Measurements from ENCODE around the gene OLFML3. TPM values are rescaled to one million over a fixed set of nuclear protein-coding genes. Genes with fewer than 3 reads are reported as not detected.
"Not testable (repeated sequence)": the region's sequence is repeated elsewhere in the genome, so short reads cannot be mapped to it uniquely, and the experiment has no call there.

Gene OLFML3
- total RNA-seq, 1 experiment from 2014 or later = 771 TPM

DNA sequence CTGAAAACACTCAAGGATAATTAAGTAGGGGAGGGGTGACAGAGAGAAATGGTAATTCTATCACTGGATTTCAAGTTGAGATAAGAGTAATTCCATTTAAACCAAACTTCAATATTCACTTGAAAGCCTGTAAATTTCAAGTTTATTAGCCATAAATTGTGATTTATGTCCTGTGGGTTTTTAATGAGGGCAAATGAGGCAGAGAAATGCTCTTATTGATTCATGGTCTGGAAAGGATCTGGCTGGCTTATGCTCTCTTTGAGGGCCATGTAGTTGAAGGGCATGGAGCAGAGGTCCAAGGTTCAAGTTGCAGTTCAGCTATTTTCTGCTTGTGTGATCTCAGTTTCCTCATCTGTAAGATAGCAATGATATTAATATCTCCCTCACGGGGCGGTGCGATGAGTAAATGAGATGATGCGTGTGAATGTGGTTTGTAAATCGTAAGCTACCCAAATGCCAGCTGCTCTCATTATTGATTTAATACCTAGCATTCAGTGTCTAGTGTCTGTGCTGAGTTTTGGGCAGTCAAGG lies 12.3 kb downstream of the OLFML3 start:
- DNase-seq (ENCODE audit: low read depth) = peak; percentile 50

DNA sequence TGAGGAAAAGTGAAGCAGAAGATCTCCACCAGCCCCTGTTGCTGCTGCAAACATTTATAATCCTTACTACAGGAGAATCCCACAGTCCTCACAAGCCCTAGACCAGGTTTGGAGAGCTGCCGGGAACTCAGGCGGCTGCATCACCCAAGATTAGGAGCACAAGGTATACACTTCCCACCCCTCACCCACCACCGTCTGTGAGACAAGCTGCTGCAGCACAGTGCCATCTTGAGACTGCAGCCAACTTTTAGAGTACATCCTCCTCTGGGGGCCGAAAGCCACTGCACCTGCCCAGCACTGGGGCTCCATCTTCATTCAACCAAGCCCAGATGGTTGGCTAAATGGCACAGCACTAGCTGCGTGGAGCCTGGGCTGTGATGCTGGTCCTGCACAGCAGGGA lies 13.8 kb downstream of the OLFML3 start:
- DNase-seq (ENCODE audit: low read depth) = no peak

DNA sequence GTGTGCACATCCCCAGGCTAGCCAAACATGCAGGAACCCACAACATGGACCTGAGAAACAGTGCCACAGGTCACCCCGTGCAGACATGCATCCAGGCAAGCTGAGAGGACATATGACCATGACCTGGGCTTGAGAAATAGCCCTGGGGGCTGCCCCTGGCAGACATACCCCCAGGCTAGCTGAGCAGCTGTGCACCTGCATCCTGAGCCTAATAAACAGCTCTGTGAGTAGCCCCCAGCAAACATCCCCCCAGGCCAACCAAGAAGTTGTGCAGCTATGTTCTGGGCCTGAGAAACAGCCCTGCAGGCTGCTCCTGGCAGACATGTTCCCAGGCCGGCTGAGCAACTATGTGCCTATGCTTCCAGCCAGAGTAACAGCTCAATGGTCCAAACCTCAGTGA lies 14.5 kb downstream of the OLFML3 start:
- DNase-seq (ENCODE audit: low read depth) = no peak

DNA sequence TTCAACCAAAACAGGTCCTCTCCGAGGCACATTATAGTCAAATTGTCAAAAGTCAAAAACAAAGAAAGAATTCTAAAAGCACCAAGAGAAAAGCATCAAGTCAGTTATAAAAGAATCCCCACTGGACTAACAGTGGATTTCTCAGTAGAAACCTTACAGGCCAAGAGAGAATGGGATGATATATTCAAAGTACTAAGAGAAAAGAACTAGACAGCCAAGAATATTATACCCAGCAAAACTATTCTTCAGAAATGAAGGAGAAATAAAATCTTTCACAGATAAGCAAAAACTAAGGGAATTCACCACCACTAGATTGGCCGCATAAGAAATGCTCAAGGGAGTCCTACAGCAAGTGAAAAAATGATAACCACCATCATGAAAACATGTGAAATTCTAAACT lies 16.1 kb downstream of the OLFML3 start:
- no peak for DNase-seq (ENCODE audit: low read depth)

DNA sequence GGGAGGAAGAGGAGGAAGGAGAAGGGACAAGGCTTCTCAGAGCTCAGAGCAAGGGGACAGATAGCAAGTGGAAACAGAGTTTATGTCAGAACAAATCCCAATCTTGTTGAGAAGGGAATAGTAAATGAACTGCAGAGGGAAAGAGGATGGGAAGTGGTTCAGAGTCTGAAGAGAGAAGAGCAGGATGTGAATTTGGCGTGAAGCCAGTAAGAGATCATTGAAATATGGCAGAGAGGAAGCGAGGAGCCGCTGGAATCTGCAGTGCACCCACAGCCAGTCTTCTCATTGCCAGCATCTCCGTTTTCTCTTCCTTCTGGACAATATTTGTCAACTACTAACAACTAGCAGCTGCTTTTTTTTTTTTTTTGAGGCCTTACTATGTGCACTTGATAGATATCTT lies 19.1 kb downstream of the OLFML3 start:
- DNase-seq (ENCODE audit: low read depth) = no peak

DNA sequence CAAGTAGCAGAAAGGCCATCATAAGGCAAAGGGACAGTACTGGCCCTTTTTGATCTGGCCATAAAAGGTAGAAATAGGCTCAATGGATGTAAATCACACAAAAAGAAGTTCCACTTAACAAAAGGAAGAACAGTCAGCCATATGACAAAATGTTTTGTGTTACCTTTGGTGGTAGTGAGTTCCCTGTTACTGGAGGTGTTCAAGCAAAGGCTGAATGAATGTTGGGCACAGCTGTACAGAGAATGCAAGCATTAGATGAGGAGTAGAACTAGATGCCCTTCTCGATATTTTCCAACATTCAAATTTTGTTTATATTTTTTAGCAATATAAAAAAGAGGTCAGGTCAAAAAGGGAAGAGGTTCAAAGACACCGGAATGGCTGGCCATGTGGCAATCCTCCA lies 20.0 kb downstream of the OLFML3 start:
- no peak for DNase-seq (ENCODE audit: low read depth)

DNA sequence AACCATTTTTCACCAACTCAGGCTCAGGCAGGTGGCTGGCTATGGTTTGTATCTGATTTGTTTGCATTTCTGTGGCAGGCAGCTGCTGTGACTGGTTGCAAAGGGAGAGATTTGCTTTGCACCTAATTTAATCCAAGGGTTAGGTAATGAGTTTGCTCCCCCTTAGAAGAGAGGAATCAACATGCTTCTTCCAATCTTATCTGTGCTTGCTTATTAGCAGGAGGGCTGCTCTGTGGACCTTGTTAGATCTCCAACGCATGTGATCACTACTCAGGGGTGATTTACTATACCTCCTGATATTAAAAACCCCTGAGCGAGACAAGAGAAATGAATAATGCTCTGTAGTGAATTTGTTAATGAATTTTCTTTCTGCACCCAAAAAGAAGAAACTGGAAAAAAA lies 20.5 kb downstream of the OLFML3 start:
- DNase-seq (ENCODE audit: low read depth) = no peak

DNA sequence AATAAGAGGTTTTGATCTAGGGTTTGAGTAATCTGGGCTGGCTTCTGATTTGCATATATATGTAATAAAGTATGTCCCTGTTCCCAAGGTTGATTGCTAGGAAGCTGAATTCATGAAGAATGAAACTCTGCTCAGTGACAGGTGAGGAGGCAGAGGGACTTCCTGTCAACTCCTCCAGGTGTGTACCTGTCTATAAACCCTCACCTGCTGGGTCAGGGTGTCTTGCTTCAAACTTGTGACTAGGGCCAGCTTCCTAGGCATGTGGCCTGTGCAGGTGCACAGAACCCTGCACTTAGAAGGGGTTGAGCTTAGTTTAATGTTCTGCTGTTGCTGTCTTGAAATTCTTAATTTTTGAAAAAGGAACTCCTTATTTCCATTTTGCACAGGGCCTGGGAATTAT lies 21.1 kb downstream of the OLFML3 start:
- DNase-seq (ENCODE audit: low read depth) = no peak

DNA sequence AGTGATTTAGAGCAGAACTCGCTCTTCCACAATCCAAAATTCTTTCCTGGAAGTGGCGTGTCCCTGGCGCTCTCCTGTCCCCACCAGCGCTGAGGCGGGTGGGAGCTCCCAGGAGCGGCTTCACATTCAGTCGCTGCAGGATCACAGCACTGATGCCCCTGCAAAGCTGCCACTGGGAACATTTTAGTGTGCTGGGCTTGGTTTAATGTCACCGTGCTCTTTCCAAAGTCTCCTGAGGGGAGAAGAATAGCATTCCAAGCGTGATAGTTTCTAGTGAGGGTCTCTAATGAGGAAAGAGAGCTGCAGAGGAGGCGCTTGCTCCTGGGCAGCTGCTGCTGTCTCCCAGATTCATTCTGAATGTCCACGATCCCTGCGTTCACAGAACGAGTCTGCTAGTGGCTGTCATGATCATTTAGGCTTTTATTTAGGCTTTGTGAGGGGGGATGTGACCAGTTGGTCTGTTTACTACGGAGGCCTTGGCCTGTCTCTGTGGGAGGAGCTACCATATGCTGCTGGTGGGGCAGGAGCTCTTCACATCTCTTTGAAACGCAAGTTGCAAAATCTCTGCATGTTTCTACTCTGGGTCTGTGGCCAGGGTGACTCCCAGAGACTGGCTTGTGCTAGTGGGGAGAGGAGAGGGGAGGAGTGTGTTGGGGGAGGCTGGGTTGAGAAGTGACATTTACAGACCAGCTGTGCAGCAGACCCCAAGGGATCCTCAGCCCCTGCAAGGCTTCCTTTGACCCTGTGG lies 23.4 kb downstream of the OLFML3 start:
- DNase-seq (ENCODE audit: low read depth) = peak; percentile 49

DNA sequence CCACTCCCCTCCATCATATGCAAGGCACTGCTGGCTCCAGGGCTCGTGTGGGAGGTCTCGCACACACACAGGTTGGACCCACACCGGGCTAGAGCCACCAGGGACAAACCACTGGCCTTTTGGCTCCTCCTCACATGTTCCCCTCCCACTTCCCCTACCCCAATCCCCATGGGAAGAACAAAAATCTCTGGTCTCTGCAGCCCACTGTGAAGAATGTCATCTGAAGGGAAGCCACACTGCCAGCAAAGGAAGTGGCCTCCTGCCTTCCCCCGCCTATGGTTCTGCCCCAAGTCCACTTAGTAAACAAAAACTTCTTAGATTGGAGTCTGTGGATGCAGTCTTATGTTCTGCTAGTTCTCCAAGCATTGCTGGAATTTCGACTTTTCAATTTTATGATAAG lies 24.2 kb downstream of the OLFML3 start:
- DNase-seq (ENCODE audit: low read depth) = no peak

DNA sequence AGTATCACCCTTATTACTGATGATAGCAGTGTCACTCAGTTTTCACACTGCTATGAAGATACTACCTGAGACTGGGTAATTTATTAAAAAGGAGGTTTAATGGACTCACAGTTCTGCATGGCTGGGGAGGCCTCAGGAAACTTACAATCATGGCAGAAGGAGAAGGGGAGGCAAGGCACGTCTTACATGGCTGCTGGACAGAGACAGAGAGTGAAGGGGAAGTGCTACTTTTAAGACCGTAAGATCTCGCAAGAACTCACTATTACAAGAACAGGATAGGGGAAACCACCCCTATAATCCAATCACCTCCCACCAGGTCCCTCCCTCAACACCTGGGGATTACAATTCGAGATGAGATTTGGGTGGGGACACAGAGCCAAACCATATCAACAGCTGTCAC lies 27.6 kb downstream of the OLFML3 start:
- DNase-seq (ENCODE audit: low read depth) = not testable (repeated sequence)

DNA sequence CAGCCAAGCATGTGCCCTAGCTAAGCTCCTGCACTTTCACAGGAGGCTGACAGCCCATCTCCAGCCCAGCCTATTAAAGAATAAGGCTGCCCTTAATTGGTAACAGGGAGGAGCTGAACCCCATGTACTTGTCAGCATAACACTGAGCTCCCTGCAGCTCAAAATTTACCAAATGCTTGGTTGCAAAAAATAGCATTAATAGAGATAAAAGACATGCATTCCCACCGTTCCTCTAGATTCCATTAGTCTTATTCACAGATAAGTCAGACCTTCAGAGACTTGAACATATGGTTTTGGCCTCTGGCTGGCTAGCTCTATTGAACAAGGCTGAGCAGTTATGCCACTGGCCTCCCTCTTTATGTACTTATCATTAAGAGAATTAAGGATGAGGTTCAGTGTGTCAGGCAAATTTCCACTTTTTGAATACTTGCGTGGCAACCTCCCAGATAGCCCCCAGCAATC lies 29.2 kb downstream of the OLFML3 start:
- peak; percentile 27 for DNase-seq (ENCODE audit: low read depth)

DNA sequence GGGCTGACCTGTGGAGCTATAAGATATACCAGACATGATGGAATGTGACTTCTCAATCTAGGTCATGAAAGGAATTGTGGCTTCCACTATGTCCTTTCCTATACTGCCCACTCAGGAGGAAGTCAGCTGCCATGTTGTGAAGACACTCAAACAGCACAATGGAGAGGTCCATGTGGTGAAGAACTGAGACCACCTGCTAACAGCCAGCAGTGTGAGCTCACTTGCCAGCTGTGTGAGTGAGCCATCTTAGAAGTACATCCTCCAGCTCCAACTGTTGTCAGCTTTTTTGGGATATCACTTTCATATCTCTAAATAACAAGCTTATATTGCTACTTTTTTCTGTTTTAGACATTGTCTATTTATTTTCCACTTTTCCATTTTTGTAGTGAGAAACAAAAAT lies 29.7 kb downstream of the OLFML3 start:
- DNase-seq (ENCODE audit: low read depth) = peak; percentile 69

DNA sequence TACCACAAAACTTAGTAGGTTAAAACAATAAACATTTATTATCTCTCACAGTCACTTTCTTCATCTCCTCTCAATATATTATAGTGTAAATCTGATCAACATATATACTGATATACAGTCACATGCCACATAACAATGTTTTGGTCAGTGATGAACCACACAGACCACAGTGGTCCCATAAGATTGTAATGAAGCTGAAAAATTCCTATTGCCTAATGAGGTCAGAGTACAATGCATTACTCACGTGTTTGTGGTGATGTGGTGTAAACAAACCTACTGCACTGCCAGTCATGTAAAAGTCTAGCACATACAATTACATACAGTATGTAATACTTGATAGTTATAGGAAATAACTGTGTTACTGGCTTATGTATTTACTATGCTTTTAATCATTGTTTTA lies 30.1 kb downstream of the OLFML3 start:
- peak; percentile 81 for DNase-seq (ENCODE audit: low read depth)

DNA sequence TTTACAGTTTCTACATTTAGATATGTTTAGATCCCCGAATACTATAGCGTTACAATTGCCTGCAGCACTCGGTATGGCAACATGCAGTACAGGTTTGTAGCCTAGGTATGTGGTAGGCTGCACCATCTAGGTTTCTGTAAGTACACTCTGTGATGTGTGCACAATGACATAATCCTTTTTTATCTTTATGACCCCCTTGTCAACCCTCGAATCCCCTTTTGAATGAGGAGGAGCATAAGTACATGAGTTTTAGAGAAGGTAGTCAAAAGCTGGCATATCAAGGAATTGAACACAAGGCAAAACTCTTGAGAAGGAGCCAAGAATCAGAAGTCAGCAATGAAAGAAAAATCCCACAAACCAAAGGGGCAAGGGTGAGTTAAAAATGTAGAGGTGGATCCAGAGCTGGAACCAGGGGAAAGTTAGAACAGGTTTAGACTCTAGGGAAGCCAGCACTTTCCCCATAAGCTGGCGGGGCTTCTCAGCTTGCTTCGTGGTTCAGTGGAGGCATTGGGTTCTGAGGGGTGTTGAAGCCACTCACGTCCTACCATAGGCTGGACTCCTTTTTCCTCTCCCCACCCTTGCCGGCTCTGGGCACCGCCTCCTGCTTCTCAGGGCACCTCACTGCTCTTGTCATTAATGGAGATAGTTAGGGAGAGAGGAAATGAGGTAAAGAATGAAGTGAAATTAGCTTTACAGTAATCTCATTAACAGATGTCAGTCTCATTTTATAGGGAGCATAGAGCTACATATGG lies 31.3 kb downstream of the OLFML3 start:
- no peak for DNase-seq (ENCODE audit: low read depth)

DNA sequence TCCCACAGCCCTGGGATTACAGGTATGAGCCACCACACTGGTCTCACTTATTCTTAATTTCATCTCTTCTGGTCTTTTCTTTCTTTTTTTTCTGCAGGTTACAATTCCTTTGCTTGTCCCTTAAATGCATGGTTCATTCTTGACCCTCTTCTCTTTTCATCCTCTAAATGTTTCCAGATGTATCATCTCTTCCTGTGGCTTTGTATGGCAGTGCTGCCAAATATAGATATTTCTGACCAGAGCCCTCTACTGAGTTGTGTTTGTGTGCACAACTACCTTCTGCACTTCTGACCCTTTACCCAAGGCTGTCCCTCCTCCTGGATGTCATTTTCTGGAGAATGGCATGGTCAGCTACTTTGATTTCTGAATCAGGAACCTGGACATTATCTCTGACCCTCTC lies 32.5 kb downstream of the OLFML3 start:
- no peak for DNase-seq (ENCODE audit: low read depth)

DNA sequence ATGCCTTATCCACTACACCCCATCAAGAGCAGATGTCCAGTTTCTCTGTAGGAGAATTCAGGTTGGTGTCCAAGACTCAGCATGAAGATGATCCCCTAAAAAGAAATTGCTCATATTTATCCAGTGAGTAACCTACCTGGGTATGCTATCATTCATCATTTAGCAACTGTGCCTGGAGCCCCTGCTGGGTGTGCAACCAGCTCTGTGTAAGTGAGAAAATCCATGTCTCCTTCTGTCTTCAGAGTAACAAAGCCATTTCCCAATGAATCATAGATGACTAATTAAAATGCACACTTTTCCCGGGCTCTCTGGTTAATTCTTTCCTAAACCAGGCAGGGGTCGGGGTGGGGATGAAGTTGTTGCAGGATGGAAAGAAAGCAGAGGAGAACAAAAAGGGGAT lies 35.8 kb downstream of the OLFML3 start:
- peak; percentile 78 for DNase-seq (ENCODE audit: low read depth)

DNA sequence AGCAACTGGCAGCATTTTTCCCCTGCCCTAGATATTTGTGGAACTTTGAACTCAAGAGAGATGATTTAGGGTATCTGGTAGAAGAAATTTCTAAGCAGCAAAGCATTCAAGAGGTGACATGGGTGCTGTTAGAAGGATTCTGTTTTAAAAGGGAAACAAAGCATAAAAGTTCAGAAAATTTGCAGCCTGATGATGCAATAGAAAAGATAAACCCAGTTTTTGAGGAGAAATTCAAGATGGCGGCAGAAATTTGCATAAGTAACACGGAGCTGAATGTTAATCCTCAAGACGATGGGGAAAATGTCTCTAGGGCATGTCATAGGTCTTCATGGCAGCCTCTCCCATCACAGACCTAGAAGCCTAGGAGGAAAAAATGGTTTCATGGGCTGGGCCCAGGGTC lies 40.5 kb downstream of the OLFML3 start:
- DNase-seq (ENCODE audit: low read depth) = not testable (repeated sequence)

DNA sequence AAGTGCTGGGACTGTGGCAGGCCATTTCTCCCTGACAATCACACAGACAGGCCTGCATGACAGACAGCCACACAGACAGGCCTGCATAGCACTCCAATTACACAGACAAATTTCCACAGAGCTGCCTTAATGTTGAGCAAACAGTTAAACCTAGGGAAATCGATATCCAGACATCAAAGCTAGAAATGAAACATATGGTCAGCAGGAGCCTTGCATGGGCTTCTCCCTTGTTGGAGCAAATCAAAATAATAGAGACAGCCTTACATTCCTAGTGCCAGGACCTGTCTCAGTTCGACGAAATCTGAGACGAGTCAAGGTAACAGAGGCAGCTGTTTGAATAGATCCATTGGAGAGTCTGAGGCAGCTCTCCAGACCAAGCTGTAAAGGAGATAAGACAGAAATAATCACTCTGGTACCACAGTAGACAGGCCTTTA lies 42.4 kb downstream of the OLFML3 start:
- DNase-seq (ENCODE audit: low read depth) = no peak

DNA sequence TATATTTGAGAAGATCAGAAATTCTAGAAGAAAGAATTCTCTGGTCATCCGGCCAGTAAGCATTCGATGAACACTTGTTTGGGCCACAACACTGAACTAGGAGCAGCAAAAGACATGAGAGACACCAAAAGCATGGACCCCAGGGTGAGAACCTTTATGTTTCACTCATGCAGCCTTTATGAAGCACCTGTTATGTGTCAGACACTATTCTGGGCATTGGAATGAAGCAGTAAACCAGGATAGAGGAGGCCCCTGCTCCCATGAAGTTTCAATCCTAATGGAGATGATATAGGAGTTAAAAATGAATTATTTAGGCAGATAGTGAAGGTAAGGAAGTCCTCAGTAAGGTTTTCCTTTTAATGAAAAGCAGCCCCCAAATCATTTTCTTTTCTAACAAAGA lies 43.6 kb downstream of the OLFML3 start:
- DNase-seq (ENCODE audit: low read depth) = no peak

DNA sequence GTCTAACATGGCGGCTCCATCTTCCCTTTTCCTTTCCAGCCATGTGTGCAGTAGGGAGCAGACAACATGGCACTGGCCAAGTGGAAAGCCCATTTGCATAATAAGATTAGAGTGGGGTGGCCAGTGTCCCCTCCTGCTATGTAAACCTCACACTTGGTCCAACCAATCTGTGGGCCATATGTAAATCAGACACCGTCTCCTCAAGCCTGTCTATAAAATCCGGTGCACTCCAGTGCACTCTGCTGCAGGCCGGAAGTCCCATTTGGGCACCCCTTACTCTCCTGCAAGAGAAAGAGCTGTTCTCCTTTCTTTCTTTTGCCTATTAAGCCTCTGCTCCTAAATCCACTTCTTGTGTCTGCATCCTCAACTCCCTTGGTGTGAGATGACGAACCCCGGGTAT lies 44.1 kb downstream of the OLFML3 start:
- DNase-seq (ENCODE audit: low read depth) = no peak

DNA sequence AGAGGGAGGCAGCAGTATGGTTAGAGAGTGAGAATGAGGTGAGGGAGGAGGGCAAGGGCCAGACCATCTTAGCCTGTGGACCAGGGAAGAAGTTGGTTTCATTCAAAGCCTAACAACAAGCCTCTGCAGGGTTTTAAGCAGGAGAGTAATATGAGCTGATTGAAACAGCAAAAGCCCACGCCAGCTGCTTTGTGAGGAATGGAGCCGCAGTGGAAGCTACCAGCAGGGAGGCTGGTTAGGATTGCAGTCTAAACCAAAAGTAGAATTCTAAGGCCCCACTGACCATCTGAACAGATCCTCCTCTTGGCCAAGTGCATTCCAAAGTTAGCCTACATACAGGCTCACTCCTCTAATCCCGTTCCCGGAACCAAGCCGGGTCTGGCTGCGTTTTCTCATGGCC lies 44.8 kb downstream of the OLFML3 start:
- peak; percentile 72 for DNase-seq (ENCODE audit: low read depth)

All from LHCN-M2 (cell line).